ENCODE data around the gene ATP5PO. TPM values are rescaled to one million over a fixed set of nuclear protein-coding genes. Genes with fewer than 3 reads are reported as not detected.

Gene ATP5PO
- total and polyA plus RNA-seq, 2 donors (not counting 1 experiment from before 2014, with no cell fraction given) = 123 to 139 TPM

DNA sequence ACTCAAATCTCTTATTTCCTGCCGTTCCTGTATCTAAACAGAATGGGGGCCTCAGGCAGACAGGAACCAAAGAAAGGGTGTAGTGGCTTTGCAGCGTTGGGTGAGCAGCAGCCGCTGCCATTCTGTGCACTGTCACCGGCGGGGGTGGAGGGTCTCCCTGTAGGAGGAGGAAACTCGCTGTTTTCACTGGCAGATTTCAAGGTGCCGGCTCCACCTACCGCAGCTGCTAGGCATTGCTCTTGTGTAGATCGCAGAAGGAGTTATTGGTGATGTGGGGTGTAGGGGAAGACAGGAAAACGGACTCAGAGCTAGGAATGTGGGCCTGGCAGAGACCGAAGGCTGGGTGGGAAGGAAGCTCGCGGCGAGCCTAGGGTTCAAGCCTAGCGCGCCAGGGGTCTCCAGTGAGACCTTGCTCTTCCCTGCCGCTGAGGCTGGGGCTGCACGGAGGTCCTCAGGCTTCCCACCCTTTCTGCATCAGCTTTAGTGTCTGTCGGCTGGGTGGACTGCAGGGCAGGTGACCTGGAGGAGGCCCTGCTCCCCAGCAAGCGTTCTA is 20.8 kb downstream of the ATP5PO start:
- Histone ChIP-seq H3K79me2 (ENCODE audit: control insufficient read depth, insufficient read depth, low read length) (no peaks in the 10 kb centered on the region), H3K9me3 (ENCODE audit: control extremely low read depth in 1 of 3, control insufficient read depth in 2 of 3, insufficient read depth in 1 of 3, low read length in 2 of 3) (peaks cover 0 to 7% (median 0%) of the 10 kb centered on the region in 3 donors), H3K27ac (ENCODE audit: low read length in 2 of 2) (no peak overlapping the region), H3K4me2 (replicated peaks; ENCODE audit: low read depth, low read length, poor library complexity, severe bottlenecking) (peak overlapping the region; percentile 47), H3K9ac (ENCODE audit: low read length) (no peak overlapping the region), H3K4me3 (ENCODE audit: control extremely low read depth in 1 of 5, extremely low read depth in 1 of 5, insufficient read depth in 1 of 5, low read depth in 2 of 5, low read length in 4 of 5) (no peak overlapping the region), H3K4me1 (ENCODE audit: control insufficient read depth in 2 of 2, insufficient read depth in 2 of 2, low read length in 2 of 2) (peaks cover 5 to 10% of the 10 kb centered on the region in 2 donors), H3K36me3 (replicated peaks in 1 of 2; ENCODE audit: control extremely low read depth in 1 of 2, control insufficient read depth in 1 of 2, extremely low read depth in 1 of 2, insufficient read depth in 2 of 2, low read length in 1 of 2) (no peaks in the 10 kb centered on the region), H3K27me3 (replicated peaks in 1 of 4; ENCODE audit: control extremely low read depth in 1 of 4, control insufficient read depth in 3 of 4, insufficient read depth in 4 of 4, low read length in 3 of 4) (peaks cover 0 to 12% (median 5%) of the 10 kb centered on the region in 4 experiments), H2AFZ (ENCODE audit: insufficient read depth, low read depth, low read length, poor library complexity, severe bottlenecking) (peak overlapping the region; percentile 39), H4K20me1 (ENCODE audit: control insufficient read depth, insufficient read depth, low read length, poor library complexity, severe bottlenecking) (no peaks in the 10 kb centered on the region)
- ATAC-seq (ENCODE audit: low read depth) = peak; percentile 68
- WGBS (ENCODE audit: insufficient coverage) = 10% methylated on average over 19 of the region's 20 CpGs
- Mint-ChIP-seq H3K27ac (no peak overlapping the region), H3K27me3 (peaks cover 22% of the 10 kb centered on the region), H3K4me3 (peak overlapping the region; percentile 6), H3K9me3 (ENCODE audit: insufficient read depth) (no peaks in the 10 kb centered on the region), H3K4me1 (peaks cover 9% of the 10 kb centered on the region)
- intact Hi-C loops (cut with micrococcal nuclease) = no loop called here
- ChIA-PET POLR2A (no interaction called here), CTCF (no interaction called here)
- TF ChIP-seq, protein P1, sequence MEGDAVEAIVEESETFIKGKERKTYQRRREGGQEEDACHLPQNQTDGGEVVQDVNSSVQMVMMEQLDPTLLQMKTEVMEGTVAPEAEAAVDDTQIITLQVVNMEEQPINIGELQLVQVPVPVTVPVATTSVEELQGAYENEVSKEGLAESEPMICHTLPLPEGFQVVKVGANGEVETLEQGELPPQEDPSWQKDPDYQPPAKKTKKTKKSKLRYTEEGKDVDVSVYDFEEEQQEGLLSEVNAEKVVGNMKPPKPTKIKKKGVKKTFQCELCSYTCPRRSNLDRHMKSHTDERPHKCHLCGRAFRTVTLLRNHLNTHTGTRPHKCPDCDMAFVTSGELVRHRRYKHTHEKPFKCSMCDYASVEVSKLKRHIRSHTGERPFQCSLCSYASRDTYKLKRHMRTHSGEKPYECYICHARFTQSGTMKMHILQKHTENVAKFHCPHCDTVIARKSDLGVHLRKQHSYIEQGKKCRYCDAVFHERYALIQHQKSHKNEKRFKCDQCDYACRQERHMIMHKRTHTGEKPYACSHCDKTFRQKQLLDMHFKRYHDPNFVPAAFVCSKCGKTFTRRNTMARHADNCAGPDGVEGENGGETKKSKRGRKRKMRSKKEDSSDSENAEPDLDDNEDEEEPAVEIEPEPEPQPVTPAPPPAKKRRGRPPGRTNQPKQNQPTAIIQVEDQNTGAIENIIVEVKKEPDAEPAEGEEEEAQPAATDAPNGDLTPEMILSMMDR (IDR thresholded peaks at IDR 0.05) = no peak
- no peak for TF ChIP-seq EZH2 (IDR thresholded peaks at IDR 0.05; ENCODE audit: borderline replicate concordance, insufficient read depth, low read depth, low read length, poor library complexity, severe bottlenecking)
- peak; percentile 44 for DNase-seq

DNA sequence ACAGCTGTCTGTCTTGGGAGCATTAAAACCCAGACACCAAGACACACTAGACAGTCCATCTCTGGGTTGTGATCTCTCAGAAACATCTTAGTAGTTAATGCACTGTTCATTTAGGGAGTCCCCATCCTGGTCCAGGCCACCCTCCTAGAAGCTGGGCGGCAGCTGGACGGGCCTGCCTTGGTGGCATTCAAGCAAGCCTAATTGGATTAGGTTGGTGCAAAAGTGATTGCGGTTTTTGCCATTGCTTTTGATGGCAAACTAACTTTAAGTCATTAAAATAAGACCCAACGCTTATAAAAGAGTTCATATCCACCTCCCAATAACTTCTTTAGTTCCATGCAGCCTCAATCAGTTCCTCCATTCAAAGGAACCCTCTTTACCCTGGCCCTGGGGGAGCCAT is 21.7 kb downstream of the ATP5PO start:
- Mint-ChIP-seq H3K27ac (no peak overlapping the region), H3K27me3 (peaks cover 22% of the 10 kb centered on the region), H3K4me1 (peaks cover 9% of the 10 kb centered on the region), H3K9me3 (ENCODE audit: insufficient read depth) (no peaks in the 10 kb centered on the region), H3K4me3 (no peak overlapping the region)
- Histone ChIP-seq H3K36me3 (replicated peaks in 1 of 2; ENCODE audit: control extremely low read depth in 1 of 2, control insufficient read depth in 1 of 2, extremely low read depth in 1 of 2, insufficient read depth in 2 of 2, low read length in 1 of 2) (no peaks in the 10 kb centered on the region), H3K9ac (ENCODE audit: low read length) (no peak overlapping the region), H3K4me1 (ENCODE audit: control insufficient read depth in 2 of 2, insufficient read depth in 2 of 2, low read length in 2 of 2) (peaks cover 5 to 10% of the 10 kb centered on the region in 2 donors), H3K4me2 (replicated peaks; ENCODE audit: low read depth, low read length, poor library complexity, severe bottlenecking) (no peak overlapping the region), H3K27ac (ENCODE audit: low read length in 2 of 2) (no peak overlapping the region), H3K4me3 (ENCODE audit: control extremely low read depth in 1 of 5, extremely low read depth in 1 of 5, insufficient read depth in 1 of 5, low read depth in 2 of 5, low read length in 4 of 5) (no peak overlapping the region), H3K27me3 (replicated peaks in 1 of 4; ENCODE audit: control extremely low read depth in 1 of 4, control insufficient read depth in 3 of 4, insufficient read depth in 4 of 4, low read length in 3 of 4) (peaks cover 0 to 12% (median 5%) of the 10 kb centered on the region in 4 experiments), H2AFZ (ENCODE audit: insufficient read depth, low read depth, low read length, poor library complexity, severe bottlenecking) (no peak overlapping the region), H3K79me2 (ENCODE audit: control insufficient read depth, insufficient read depth, low read length) (no peaks in the 10 kb centered on the region), H3K9me3 (ENCODE audit: control extremely low read depth in 1 of 3, control insufficient read depth in 2 of 3, insufficient read depth in 1 of 3, low read length in 2 of 3) (peaks cover 0 to 7% (median 0%) of the 10 kb centered on the region in 3 donors), H4K20me1 (ENCODE audit: control insufficient read depth, insufficient read depth, low read length, poor library complexity, severe bottlenecking) (no peaks in the 10 kb centered on the region)
- 83% methylated on average over 2 of the region's 4 CpGs for WGBS (ENCODE audit: insufficient coverage)
- DNase-seq (no peak), ATAC-seq (ENCODE audit: low read depth) (no peak)
- no peak for TF ChIP-seq EZH2 (IDR thresholded peaks at IDR 0.05; ENCODE audit: borderline replicate concordance, insufficient read depth, low read depth, low read length, poor library complexity, severe bottlenecking)
- TF ChIP-seq, protein P1 (IDR thresholded peaks at IDR 0.05) = no peak
- CTCF ChIA-PET = interaction anchor here (0.6 to 0.9 kb wide), 2 partner anchors 14 to 296 kb away, joined by 3 to 6 read pairs; no protein-coding TSS in a partner anchor
- intact Hi-C loops (cut with micrococcal nuclease) = no loop called here
- POLR2A ChIA-PET = no interaction called here

All from B cell (primary cell).